IMR-90 (cell line): ENCODE data around the gene NPPA. TPM values are rescaled to one million over a fixed set of nuclear protein-coding genes. Genes with fewer than 3 reads are reported as not detected.

ENCODE experiments used
- ATAC-seq: fragments of 200-7000 bp; cut with Tn5 transposase; 2 replicates; pipeline ENCODE4 v1.9.1; 2020; ENCODE audit warnings: low read depth, mild to moderate bottlenecking, moderate library complexity
- BruUV-seq: library from RNA; stranded (reverse); fragments of 400-500 nt; replicated peaks from 2 replicates; lab custom pipeline; 2021; lab: Mats Ljungman, UMichigan
- CTCF ChIA-PET: fragments of 300-600 bp; formaldehyde crosslinking; extraction: SDS; loops from one replicate; lab custom pipeline; 2021; ENCODE audit warnings: antibody characterized with exemption; lab: Yijun Ruan, JAX
- POLR2A ChIA-PET: fragments of 300-600 bp; sonication (Branson Sonifier 250); formaldehyde crosslinking; loops from one replicate; lab custom pipeline; 2022; ENCODE audit warnings: antibody characterized with exemption; ENCODE audit not compliant: unreplicated experiment; lab: Charles Lee
- DNase-seq: peaks from one replicate; pipeline ENCODE4 v3.0.0; 2013
- H2AFZ ChIP-seq: replicated peaks from 2 replicates; pipeline ENCODE3; 2013; ENCODE audit warnings: low read length, mild to moderate bottlenecking; ENCODE audit not compliant: poor library complexity
- H2AK5ac ChIP-seq: 2 replicates; pipeline ENCODE4 v1.6.1; 2013; ENCODE audit warnings: low read depth, low read length, inconsistent platforms
- H2AK9ac ChIP-seq: replicated peaks from 2 replicates; pipeline ENCODE3; 2013; ENCODE audit warnings: mild to moderate bottlenecking, low read depth, low read length, moderate library complexity; ENCODE audit not compliant: poor library complexity
- H2BK120ac ChIP-seq: 2 replicates; pipeline ENCODE4 v1.6.1; 2013; ENCODE audit warnings: low read depth, low read length, inconsistent platforms
- H2BK15ac ChIP-seq: 3 replicates; pipeline ENCODE4 v1.6.1; 2013; ENCODE audit warnings: low read depth, low read length, inconsistent platforms
- H2BK20ac ChIP-seq: 2 replicates; pipeline ENCODE4 v1.6.1; 2013; ENCODE audit warnings: low read depth, mild to moderate bottlenecking, inconsistent platforms, low read length, moderate library complexity
- H2BK5ac ChIP-seq: 2 replicates; pipeline ENCODE4 v1.6.1; 2013; ENCODE audit warnings: mild to moderate bottlenecking, low read depth, low read length, inconsistent platforms; ENCODE audit not compliant: poor library complexity, severe bottlenecking
- H3K14ac ChIP-seq: replicated peaks from 2 replicates; pipeline ENCODE4 v1.6.1; 2013; ENCODE audit warnings: low read depth, low read length, inconsistent platforms
- H3K18ac ChIP-seq: 2 replicates; pipeline ENCODE4 v1.6.1; 2013; ENCODE audit warnings: low read depth, low read length, control low read depth
- H3K23ac ChIP-seq: 2 replicates; pipeline ENCODE4 v1.6.1; 2013; ENCODE audit warnings: low read depth, low read length, inconsistent platforms
- H3K27ac ChIP-seq: 2 replicates; pipeline ENCODE4 v1.5.1; 2013; ENCODE audit warnings: mild to moderate bottlenecking, control low read depth, low read length; ENCODE audit not compliant: insufficient read depth
- H3K27me3 ChIP-seq: 2 replicates; pipeline ENCODE4 v1.6.1; 2013; ENCODE audit warnings: low read length; ENCODE audit not compliant: control insufficient read depth, insufficient read depth
- H3K36me3 ChIP-seq: 2 replicates; pipeline ENCODE4 v1.6.1; 2013; ENCODE audit warnings: low read length, mixed read lengths; ENCODE audit not compliant: control insufficient read depth, insufficient read depth
- H3K4ac ChIP-seq: 2 replicates; pipeline ENCODE4 v1.6.1; 2013; ENCODE audit warnings: low read depth, low read length, inconsistent platforms
- H3K4me1 ChIP-seq: 2 replicates; pipeline ENCODE4 v1.6.1; 2013; ENCODE audit warnings: low read length, mixed read lengths; ENCODE audit not compliant: control insufficient read depth, insufficient read depth
- H3K4me2 ChIP-seq: 2 replicates; pipeline ENCODE4 v1.6.1; 2013; ENCODE audit warnings: low read depth, mild to moderate bottlenecking, control low read depth, low read length, moderate library complexity
- H3K4me3 ChIP-seq: 2 replicates; pipeline ENCODE4 v1.5.1; 2013; ENCODE audit warnings: low read depth, mild to moderate bottlenecking, control low read depth, low read length, moderate library complexity; ENCODE audit not compliant: insufficient read depth
- H3K56ac ChIP-seq: 2 replicates; pipeline ENCODE4 v1.6.1; 2013; ENCODE audit warnings: low read length, inconsistent platforms; ENCODE audit not compliant: insufficient read depth; ENCODE audit errors: extremely low read depth
- H3K79me1 ChIP-seq, 2 experiments: 2 replicates each; pipeline ENCODE4 v1.6.1; 2013; ENCODE audit warnings: low read length in 2 of 2, inconsistent platforms in 1 of 2, low read depth in 1 of 2
- H3K9ac ChIP-seq: 2 replicates; pipeline ENCODE4 v1.6.1; 2013; ENCODE audit warnings: low read depth, low read length, control low read depth
- H3K9me1 ChIP-seq: 2 replicates; pipeline ENCODE4 v1.6.1; 2013; ENCODE audit warnings: low read length, inconsistent platforms; ENCODE audit not compliant: insufficient read depth
- H3K9me3 ChIP-seq: 2 replicates; pipeline ENCODE4 v1.6.1; 2013; ENCODE audit warnings: low read length; ENCODE audit not compliant: control insufficient read depth, insufficient read depth
- H4K20me1 ChIP-seq: 2 replicates; pipeline ENCODE4 v1.6.1; 2013; ENCODE audit warnings: low read length, inconsistent platforms; ENCODE audit not compliant: insufficient read depth
- H4K5ac ChIP-seq: 2 replicates; pipeline ENCODE4 v1.6.1; 2013; ENCODE audit warnings: mild to moderate bottlenecking, low read depth, low read length, control low read depth
- H4K8ac ChIP-seq, 2 experiments: 2 replicates each; pipeline ENCODE4 v1.6.1; 2013; ENCODE audit warnings: low read depth in 2 of 2, low read length in 2 of 2, control low read depth in 1 of 2, inconsistent platforms in 1 of 2
- H4K91ac ChIP-seq: 2 replicates; pipeline ENCODE4 v1.6.1; 2013; ENCODE audit warnings: low read depth, low read length, inconsistent platforms; ENCODE audit not compliant: insufficient read depth
- BHLHE40 ChIP-seq: fragments of 150-350 bp; IDR thresholded peaks from 2 replicates; pipeline ENCODE4 v1.6.1; 2016; ENCODE audit warnings: mild to moderate bottlenecking, low read depth, low read length
- CEBPB ChIP-seq: IDR thresholded peaks from 2 replicates; pipeline ENCODE4 v1.6.1; 2012; ENCODE audit warnings: low read depth, low read length, improper control_type of control experiment
- CHD1 ChIP-seq: IDR thresholded peaks from 2 replicates; pipeline ENCODE4 v1.6.1; 2012; ENCODE audit warnings: low read depth, low read length, improper control_type of control experiment
- FOS ChIP-seq: fragments of 150-350 bp; IDR thresholded peaks from 2 replicates; pipeline ENCODE4 v1.6.1; 2016; ENCODE audit warnings: low read depth, low read length
- MAZ ChIP-seq: IDR thresholded peaks from 2 replicates; pipeline ENCODE4 v1.6.1; 2012; ENCODE audit warnings: low read depth, mild to moderate bottlenecking, low read length, improper control_type of control experiment, moderate library complexity, borderline replicate concordance
- MXI1 ChIP-seq: IDR thresholded peaks from 2 replicates; pipeline ENCODE4 v1.6.1; 2012; ENCODE audit warnings: low read depth, mild to moderate bottlenecking, low read length, moderate library complexity, borderline replicate concordance
- NFE2L2 ChIP-seq: fragments of 150-350 bp; IDR thresholded peaks from 2 replicates; pipeline ENCODE4 v1.6.1; 2016; ENCODE audit warnings: low read depth, mild to moderate bottlenecking, low read length
- POLR2A ChIP-seq: IDR thresholded peaks from 2 replicates; pipeline ENCODE4 v1.6.1; 2012; ENCODE audit warnings: mild to moderate bottlenecking, low read depth, low read length
- RAD21 ChIP-seq: IDR thresholded peaks from 2 replicates; pipeline ENCODE4 v1.6.1; 2012; ENCODE audit warnings: low read length, improper control_type of control experiment
- RFX5 ChIP-seq: IDR thresholded peaks from 2 replicates; pipeline ENCODE4 v1.8.0; 2012; ENCODE audit warnings: low read depth, mild to moderate bottlenecking, low read length, moderate library complexity
- WGBS, 2 experiments: methylation state at CpG; one replicate each; pipeline versions ENCODE4 v1.1.5 to v1.1.7; 2013; ENCODE audit warnings: missing lambda C conversion rate in 2 of 2; ENCODE audit not compliant: insufficient read length in 1 of 2; ENCODE audit errors: extremely low coverage in 2 of 2; 5-methylcytosine and 5-hydroxymethylcytosine counted together
- dilution Hi-C: fragments of 300-500 bp; cut with HindIII; formaldehyde crosslinking; loops from one replicate; pipeline ENCODE4 v1.14.3; 2018; ENCODE audit warnings: low sequenced_read_pairs; ENCODE audit not compliant: unreplicated experiment
- in situ Hi-C: fragments of 300-500 bp; cut with MboI; formaldehyde crosslinking; loops from 3 replicates; pipeline ENCODE4 v1.14.3; 2019; ENCODE audit warnings: low sequenced_read_pairs, inconsistent platforms, mixed read lengths
- intact Hi-C: fragments of 100-400 bp; cut with micrococcal nuclease; formaldehyde crosslinking; loops from 2 replicates; pipeline ENCODE4 v1.10.0; 2022
- polyA plus RNA-seq, 3 experiments: library from polyadenylated mRNA; depleted of rRNA; stranded (reverse); fragments of >200 nt; gene quantifications; 2 replicates each; pipeline ENCODE4 v1.2.3, GENCODE V29; 2012; ENCODE audit warnings: low replicate concordance in 1 of 3
- total RNA-seq: library from RNA; depleted of rRNA; stranded (reverse); fragments of >200 nt; gene quantifications from 2 replicates; pipeline ENCODE4 v1.2.3, GENCODE V29; 2012

Gene NPPA
- total and polyA plus RNA-seq, 2 of the 4 experiments (the other 2 are of a cell fraction), result not detected

- CTCF ChIA-PET, result no interaction called here
- Histone ChIP-seq H2BK120ac (no peak overlapping the region), H3K18ac (no peak overlapping the region), H4K91ac (no peak overlapping the region), H2BK5ac (no peak overlapping the region), H3K4me1 (no peaks in the 10 kb centered on the region), H3K4me3 (no peak overlapping the region), H2AK9ac (no peak overlapping the region), H4K20me1 (no peaks in the 10 kb centered on the region), H2AK5ac (no peak overlapping the region), H3K36me3 (no peaks in the 10 kb centered on the region), H3K4ac (no peak overlapping the region), H4K8ac (no peak overlapping the region), H3K9me3 (no peaks in the 10 kb centered on the region), H3K4me2 (no peak overlapping the region), H3K27me3 (peaks cover 49% of the 10 kb centered on the region), H4K5ac (no peak overlapping the region), H3K23ac (no peak overlapping the region), H2BK15ac (no peak overlapping the region), H3K14ac (no peak overlapping the region), H3K9ac (no peak overlapping the region), H2AFZ (no peak overlapping the region), H2BK20ac (no peak overlapping the region), H3K27ac (no peak overlapping the region), H3K56ac (no peak overlapping the region), H3K9me1 (no peaks in the 10 kb centered on the region), H3K79me1 (no peaks in the 10 kb centered on the region)
- no TSS peak for BruUV-seq
- ATAC-seq (no peak), DNase-seq (no peak)
- dilution Hi-C loops (no loop called here), in situ Hi-C loops (no loop called here), intact Hi-C loops (no loop called here)
- POLR2A ChIA-PET, result no interaction called here
- TF ChIP-seq BHLHE40, result no peak
- TF ChIP-seq CEBPB, result no peak
- no peak for TF ChIP-seq NFE2L2
- TF ChIP-seq FOS, result no peak
- TF ChIP-seq POLR2A, result no peak
- TF ChIP-seq MAZ, result no peak
- no peak for TF ChIP-seq MXI1
- TF ChIP-seq RFX5, result no peak
- TF ChIP-seq CHD1, result no peak
- no peak for TF ChIP-seq RAD21
- 0% methylated on average over 1 of the region's 3 CpGs; no CpG with 5 or more reads in 1 of the 2 experiments for WGBS, 2 experiments
Observed at GRCh38 chr1:11888877-11889208, 41.3 kb upstream of the NPPA start.
